ENCODE results near the gene COLEC12.

COLEC12 gene

GRCh38 chr18:267688-268552 lies 232.6 kb downstream of the COLEC12 start, which contains the start of gene THOC1:
TSS of gene THOC1 (minus strand) at chr18:268047. CDS start at chr18:268019, 28 bp downstream.
- peak; percentile 97 for DNase-seq

DNA sequence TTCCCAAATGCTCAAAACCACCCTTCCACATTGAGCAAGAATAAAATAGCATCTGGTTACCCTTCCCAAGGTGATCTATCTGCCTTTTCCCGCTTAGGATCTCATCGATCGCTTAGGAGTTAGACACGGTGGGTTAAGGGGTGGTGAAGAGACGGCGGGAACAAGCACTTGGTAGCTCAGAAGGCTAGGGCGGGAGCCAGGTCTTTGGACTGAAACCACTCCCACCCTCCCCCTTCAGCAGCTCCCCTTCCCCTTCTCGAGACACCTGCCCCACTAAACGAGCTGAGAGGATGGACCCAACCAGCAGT lies 233.2 kb downstream of the COLEC12 start:
- DNase-seq: no peak
